Neural progenitor cell (in vitro differentiated cells): ENCODE measurements around the gene NAPG.

Experiments used
- EZH2 ChIP-seq: fragments of 200-600 bp; sonication (generic); IDR thresholded peaks from 2 replicates; pipeline ENCODE4 v1.6.1; 2017; ENCODE audit warnings: antibody characterized with exemption, mild to moderate bottlenecking, moderate library complexity
- TF ChIP-seq, protein P1 (sequence below): fragments of 200-600 bp; sonication (generic); IDR thresholded peaks from 2 replicates; pipeline ENCODE4 v1.5.1; 2017; ENCODE audit warnings: antibody characterized with exemption, mild to moderate bottlenecking

DNA sequence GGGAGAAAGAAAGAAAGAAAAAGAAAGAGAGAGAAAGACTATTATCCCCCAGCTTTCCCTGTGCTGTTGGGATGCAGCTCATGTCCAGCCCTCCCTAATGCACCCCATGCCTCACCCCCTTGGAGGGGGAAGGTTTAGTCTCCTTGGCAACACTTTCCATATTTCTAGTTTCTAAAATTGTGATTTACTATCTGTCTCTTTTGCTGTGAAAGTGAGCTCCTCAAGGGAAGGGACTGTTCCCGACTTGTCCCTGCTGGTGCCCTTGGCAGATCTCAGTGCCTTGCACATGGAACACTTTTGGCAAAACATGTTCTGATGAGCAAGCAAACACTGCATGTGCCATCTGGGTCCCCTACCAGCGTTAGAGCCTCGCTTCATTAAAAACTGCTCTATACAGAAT, 11.7 kb upstream of the NAPG start:
- TF ChIP-seq, protein P1, sequence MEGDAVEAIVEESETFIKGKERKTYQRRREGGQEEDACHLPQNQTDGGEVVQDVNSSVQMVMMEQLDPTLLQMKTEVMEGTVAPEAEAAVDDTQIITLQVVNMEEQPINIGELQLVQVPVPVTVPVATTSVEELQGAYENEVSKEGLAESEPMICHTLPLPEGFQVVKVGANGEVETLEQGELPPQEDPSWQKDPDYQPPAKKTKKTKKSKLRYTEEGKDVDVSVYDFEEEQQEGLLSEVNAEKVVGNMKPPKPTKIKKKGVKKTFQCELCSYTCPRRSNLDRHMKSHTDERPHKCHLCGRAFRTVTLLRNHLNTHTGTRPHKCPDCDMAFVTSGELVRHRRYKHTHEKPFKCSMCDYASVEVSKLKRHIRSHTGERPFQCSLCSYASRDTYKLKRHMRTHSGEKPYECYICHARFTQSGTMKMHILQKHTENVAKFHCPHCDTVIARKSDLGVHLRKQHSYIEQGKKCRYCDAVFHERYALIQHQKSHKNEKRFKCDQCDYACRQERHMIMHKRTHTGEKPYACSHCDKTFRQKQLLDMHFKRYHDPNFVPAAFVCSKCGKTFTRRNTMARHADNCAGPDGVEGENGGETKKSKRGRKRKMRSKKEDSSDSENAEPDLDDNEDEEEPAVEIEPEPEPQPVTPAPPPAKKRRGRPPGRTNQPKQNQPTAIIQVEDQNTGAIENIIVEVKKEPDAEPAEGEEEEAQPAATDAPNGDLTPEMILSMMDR: no peak
- TF ChIP-seq EZH2: no peak
